IPS-18a (cell line): ENCODE results near the gene WDSUB1.
A peak's percentile ranks its signal among the peaks of the same experiment; 100 is the strongest.

Source experiments
- H3K27ac ChIP-seq: one replicate; pipeline ENCODE4 v1.5.1; 2013; ENCODE audit warnings: low read length
- H3K27me3 ChIP-seq: one replicate; pipeline ENCODE4 v1.6.1; 2013; ENCODE audit warnings: mild to moderate bottlenecking, low read length; ENCODE audit not compliant: control insufficient read depth, insufficient read depth
- H3K36me3 ChIP-seq: one replicate; pipeline ENCODE4 v1.6.1; 2013; ENCODE audit warnings: low read depth, low read length; ENCODE audit not compliant: control insufficient read depth
- H3K4me1 ChIP-seq: one replicate; pipeline ENCODE4 v1.6.1; 2013; ENCODE audit warnings: low read depth, low read length; ENCODE audit not compliant: control insufficient read depth
- H3K4me3 ChIP-seq: one replicate; pipeline ENCODE4 v1.5.1; 2013; ENCODE audit warnings: low read length
- H3K9ac ChIP-seq: one replicate; pipeline ENCODE4 v1.6.1; 2013; ENCODE audit warnings: mild to moderate bottlenecking, low read length, moderate library complexity
- H3K9me3 ChIP-seq: one replicate; pipeline ENCODE4 v1.6.1; 2013; ENCODE audit warnings: low read depth, low read length; ENCODE audit not compliant: control insufficient read depth

The WDSUB1 gene

DNA sequence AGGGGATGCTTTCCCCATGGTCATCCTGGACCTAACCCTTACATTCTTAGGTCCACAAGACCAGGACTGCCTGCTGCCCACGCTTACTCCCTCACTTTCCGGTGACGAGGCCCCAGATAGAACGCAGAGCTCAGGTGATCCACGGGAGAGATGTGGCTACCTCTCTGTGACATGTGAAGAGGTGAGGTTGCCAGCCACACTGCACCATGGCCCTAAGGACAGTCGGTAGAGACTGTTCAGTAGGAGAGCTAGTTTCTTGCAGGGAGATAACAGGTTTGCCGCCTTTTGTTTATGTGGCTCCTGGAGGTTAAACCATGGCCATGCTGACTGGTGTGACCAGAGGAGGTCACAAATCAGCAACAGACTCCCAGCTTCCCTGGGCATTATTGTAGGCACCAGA is 71.4 kb downstream of the WDSUB1 start:
- Histone ChIP-seq H3K9me3 (no peaks in the 10 kb centered on the region), H3K4me1 (peaks cover 12% of the 10 kb centered on the region), H3K9ac (no peak overlapping the region), H3K27me3 (peaks cover 53% of the 10 kb centered on the region), H3K27ac (no peak overlapping the region), H3K36me3 (no peaks in the 10 kb centered on the region), H3K4me3 (no peak overlapping the region)

DNA sequence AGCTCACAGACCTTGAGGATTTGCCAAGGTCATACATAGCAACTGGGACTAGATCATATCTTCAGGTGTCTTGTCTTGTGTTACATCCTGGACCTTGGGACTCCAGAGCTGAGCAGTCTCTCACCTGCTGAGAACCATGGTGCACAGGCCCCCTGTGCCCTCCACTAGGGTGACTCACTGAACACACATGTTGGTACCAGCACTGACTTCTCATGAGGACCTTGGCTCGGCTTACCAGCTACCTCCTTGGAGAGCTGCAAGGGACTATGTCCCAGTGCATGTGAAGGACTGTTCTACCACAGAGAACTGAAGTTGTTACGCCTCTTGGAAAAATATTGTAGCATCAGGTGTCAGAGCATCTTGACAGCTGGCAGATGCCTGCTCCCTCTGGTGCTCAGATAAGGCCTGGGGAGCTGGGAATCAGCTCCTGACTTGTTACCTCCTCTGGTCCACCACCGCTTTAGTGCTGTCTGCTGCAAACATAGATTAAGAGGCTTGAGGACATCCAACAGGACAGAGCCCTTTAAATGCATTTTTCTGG is 72.1 kb downstream of the WDSUB1 start:
- no peak overlapping the region for H3K9ac ChIP-seq
- H3K4me3 ChIP-seq = no peak overlapping the region
- H3K36me3 ChIP-seq = no peaks in the 10 kb centered on the region
- H3K27me3 ChIP-seq = peaks cover 60% of the 10 kb centered on the region
- no peak overlapping the region for H3K27ac ChIP-seq
- H3K9me3 ChIP-seq = no peaks in the 10 kb centered on the region
- H3K4me1 ChIP-seq = peaks cover 12% of the 10 kb centered on the region

DNA sequence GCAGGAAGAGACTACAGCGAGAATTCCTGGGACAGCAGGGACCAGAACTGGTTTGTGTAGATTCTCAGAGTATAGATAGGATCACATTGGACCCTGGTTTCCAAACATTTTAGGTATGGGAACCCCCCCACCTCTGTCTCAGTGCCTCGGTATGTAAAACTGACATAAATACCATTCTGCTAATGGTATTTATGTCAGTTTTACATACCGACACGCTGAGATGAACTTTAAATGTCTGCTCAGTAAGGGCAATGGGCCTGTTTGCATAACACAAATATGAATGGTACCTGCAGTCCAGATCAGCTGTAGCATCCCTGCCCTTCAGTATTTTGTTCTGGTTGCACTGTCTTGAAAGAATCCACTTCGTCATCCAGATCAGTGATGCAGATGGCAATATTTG is 73.2 kb downstream of the WDSUB1 start:
- Histone ChIP-seq H3K36me3 (no peaks in the 10 kb centered on the region), H3K4me3 (no peak overlapping the region), H3K27ac (no peak overlapping the region), H3K4me1 (peaks cover 12% of the 10 kb centered on the region), H3K9ac (no peak overlapping the region), H3K27me3 (peaks cover 71% of the 10 kb centered on the region), H3K9me3 (no peaks in the 10 kb centered on the region)

DNA sequence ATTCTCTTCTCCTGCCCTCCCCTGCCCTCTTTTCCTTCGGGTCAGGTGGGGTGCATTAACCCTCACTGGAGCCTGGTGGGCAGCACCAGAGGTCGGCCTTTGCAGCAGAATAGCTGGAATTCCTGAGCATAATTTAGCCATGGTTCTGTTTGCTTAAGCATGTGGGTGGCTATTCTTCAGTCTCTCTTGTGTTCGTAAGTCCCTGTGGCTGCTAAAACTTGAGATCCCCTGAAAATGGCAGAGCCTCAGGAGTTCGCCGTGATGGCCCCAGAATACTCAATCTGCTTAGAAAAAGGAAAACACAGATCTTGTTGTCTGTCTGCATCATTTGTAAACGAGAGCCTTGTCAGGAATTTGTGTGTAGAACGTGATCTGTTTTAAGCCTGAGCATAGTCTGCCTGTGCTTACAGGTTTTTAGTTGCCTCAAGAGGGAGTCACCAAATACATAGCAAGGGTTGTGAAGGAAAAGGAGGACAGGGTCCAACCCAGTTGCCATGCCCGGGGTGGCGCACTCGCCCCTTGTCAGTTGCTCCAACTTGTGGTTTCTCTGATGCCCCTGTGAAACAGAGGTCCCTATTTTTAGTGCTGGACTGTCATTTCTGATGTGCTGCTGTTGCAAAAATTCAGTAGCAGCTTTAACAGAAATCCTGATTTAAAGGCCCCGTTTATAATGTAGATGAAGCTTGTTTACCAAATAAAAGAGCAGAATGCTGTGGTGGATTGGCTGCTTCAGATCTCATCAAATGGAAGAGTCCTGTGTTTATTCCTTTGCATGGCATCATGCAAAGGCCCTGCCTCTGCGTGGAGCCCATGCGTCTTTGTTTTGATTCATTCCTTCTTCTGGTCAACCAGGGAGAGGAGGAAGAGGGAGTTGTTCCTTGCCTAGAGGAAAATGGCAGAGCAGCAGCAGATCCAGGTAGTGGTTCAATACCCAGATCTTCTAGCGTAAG is 74.8 kb downstream of the WDSUB1 start:
- Histone ChIP-seq H3K36me3 (no peaks in the 10 kb centered on the region), H3K9me3 (no peaks in the 10 kb centered on the region), H3K4me1 (peaks cover 12% of the 10 kb centered on the region), H3K4me3 (peak overlapping the region; percentile 9), H3K9ac (no peak overlapping the region), H3K27ac (no peak overlapping the region), H3K27me3 (peaks cover 73% of the 10 kb centered on the region)

DNA sequence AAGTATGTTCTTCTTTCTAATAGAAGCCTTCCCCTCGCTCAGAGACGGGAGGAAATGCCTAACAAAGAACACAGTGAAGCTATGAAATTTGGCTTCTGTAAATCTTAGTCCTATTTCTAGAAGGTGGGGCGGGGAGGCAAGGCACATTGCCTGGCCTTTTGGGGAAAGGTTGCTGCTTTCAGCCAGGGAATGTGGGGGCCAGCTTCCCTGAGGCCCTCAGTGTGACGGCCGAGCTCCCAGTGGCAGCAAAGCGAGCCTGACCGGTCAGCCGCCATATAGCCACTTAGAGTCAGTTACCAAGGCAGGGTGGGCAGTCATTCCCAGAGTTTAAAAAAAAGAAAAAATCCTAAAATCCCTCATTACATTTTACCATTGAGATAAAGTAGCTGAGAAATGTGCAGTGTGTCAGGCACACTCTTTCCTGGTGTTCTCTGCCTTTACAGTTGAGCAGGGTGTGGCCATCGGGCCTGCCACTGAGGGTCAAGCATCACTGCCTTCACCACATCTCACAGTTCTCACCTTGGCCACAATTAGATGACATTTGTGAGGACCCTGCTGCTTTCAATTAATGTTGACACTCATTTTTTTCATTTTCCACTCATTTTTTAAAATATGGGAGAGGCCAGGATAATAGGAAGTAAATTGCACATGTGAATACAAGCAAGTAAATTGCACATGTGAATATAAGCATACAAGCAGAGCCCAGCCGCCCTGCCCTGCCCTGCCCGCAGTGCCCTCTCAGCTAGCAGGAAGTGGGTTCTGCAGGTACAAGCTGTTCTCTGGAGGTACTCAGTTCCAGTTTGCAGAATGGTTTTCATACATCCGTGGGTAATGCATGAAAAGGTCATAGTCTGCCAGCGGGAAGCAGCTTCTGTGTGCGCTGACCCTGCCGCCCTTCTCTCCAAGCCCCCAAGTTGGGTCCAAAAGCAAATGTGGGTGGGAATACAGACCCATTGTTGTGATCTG is 76.9 kb downstream of the WDSUB1 start:
- Histone ChIP-seq H3K9ac (no peak overlapping the region), H3K4me3 (no peak overlapping the region), H3K36me3 (no peaks in the 10 kb centered on the region), H3K27me3 (peaks cover 57% of the 10 kb centered on the region), H3K4me1 (peaks cover 12% of the 10 kb centered on the region), H3K27ac (no peak overlapping the region), H3K9me3 (no peaks in the 10 kb centered on the region)

DNA sequence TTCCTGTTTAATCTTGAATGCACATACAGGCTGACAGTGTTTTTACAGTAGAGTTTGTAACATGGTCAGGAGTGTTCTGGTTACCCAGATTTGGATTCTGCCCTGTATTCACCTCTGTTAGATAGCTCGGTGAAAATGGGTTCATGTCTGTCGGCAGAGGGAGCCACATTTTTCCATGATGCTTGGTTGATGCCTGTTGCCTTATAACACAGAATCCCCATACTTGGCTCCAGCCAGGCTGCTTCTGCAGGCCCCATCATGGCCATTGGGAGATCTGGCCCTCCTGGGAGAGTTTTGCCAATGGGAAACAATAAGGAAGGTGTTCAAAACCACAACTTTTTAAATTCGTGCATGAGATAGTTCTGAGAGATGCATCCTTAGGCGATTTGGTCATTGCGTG is 78.1 kb downstream of the WDSUB1 start:
- Histone ChIP-seq H3K4me3 (no peak overlapping the region), H3K27ac (no peak overlapping the region), H3K9ac (no peak overlapping the region), H3K4me1 (peaks cover 12% of the 10 kb centered on the region), H3K27me3 (peaks cover 45% of the 10 kb centered on the region), H3K36me3 (no peaks in the 10 kb centered on the region), H3K9me3 (no peaks in the 10 kb centered on the region)

DNA sequence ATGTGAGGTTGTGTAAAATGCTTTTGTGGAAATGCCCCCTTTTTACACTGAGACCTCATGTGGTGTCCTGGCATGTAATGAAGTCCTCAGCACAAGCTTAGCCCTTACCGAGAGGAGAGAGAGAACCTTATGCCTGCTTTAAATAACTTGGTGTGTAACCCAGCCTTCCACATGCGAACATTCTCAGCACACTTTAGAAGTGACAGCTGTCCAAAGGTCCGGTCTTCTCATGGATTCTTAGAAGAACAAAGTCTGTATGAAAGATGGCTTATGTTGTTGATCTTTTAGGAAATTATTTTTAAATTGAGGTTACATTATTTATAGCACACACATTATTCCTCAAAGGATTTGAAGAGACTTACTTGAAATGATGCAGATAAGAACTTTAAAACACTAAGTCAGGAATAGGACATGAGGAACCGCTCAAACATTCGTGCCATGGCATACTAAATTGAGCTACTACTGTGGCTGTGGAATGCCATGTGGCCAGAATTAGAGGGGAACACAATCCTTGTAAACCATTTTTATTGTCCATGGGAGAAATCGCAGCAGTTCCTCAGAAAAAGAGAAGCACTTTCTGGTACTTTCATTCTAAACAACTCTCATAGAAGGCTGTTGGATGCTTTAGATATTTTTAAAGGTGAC is 79.6 kb downstream of the WDSUB1 start:
- Histone ChIP-seq H3K4me1 (peaks cover 4% of the 10 kb centered on the region), H3K27me3 (peaks cover 31% of the 10 kb centered on the region), H3K9me3 (no peaks in the 10 kb centered on the region), H3K4me3 (no peak overlapping the region), H3K36me3 (no peaks in the 10 kb centered on the region), H3K9ac (no peak overlapping the region), H3K27ac (no peak overlapping the region)

DNA sequence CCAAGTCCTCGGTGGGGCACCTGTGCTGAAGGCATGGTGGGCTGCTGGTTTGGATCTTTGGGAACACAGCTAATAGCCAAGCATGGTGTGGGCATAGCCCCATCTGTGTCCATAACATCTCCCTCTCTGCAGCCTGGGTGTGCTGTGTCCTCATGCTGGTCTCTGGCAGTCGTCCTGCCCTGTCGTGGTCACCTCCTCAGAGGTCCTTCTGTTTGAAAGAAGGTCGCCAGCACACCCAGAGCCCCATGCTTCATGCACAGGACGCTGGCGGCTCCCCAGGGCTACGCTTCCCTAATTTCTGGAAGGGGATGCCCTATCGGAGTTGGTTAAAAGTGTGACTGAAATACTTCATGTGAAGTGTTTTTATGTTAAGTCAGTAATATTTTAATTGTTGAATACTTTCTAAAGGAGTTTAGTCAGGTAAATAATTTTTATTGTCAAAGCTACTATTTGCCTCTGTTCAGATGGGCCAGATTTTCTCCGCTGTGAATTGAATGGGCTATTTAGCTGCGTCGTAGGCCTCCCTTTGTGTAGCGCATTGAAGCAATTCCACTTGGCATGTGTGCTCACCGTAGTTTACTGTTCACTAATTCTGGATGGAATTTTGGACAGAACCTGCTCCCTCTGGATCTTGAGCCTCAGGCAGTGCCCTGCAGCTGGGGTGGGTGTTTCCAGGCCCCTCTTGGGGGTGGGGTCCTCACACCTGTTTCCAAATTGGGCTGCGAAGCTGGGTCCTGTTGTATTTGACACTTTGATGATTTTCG is 81.9 kb downstream of the WDSUB1 start:
- Histone ChIP-seq H3K27me3 (peaks cover 15% of the 10 kb centered on the region), H3K27ac (no peak overlapping the region), H3K4me1 (no peaks in the 10 kb centered on the region), H3K4me3 (no peak overlapping the region), H3K36me3 (no peaks in the 10 kb centered on the region), H3K9ac (no peak overlapping the region), H3K9me3 (no peaks in the 10 kb centered on the region)

DNA sequence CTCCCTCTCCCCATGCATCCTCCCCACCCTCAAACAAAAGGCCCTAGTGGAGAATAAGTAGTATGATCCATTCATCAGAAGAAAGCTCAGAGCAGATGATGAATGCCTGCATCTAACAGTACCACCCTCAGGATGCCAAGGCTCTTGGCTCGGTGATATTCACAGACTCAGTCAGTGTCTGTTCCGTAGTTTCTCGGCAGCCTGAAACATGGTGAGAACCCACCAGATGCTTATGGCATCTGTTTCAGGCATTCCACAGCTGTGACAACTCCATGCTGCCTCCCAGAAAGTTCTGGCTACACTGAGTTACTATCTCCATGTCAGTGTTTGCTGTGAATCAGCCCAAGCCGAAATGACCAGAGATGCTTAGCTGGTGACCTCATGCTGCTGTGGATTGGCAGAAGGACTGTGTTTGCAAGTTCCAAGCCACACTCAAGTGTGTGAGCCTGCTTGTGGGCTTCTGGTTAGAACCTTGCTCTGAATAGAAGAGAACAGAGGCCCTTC is 83.9 kb downstream of the WDSUB1 start:
- no peak overlapping the region for H3K4me3 ChIP-seq
- no peaks in the 10 kb centered on the region for H3K9me3 ChIP-seq
- no peaks in the 10 kb centered on the region for H3K27me3 ChIP-seq
- H3K4me1 ChIP-seq = no peaks in the 10 kb centered on the region
- H3K9ac ChIP-seq = no peak overlapping the region
- H3K36me3 ChIP-seq = no peaks in the 10 kb centered on the region
- H3K27ac ChIP-seq = no peak overlapping the region

DNA sequence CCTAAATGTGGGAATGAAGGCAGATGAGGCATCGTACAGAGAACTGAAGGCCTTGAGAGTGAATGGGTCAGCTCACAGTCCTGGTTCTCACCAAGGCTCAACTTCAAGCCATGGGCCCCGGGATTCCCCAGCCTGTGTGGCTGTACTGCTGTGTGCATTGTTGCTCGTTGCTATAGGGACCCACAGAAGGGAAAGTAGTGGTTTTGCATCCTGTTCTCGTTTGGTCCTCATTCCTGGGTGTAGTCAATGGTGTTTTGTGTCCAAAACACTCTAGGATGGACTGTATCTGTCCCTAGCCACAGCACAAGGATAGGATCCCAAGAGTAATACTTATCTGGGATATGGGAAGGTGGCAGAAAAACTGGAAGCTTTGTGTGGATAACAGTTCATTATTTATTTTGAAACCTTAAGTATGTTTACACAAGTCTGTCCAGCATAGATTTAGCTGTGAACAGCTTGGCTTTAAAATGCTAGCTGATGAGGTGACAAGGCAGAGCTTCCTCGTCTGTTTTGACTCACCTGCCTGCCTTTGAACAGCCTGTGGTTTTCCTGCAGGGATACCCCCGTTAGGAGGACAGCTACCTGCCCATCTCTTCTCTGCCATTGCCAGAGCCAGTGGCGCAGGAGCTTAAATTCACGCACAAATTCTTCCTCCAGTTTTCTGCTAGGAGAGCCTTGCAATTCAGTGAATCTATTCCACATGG is 85.0 kb downstream of the WDSUB1 start:
- Histone ChIP-seq H3K4me3 (no peak overlapping the region), H3K36me3 (no peaks in the 10 kb centered on the region), H3K9ac (no peak overlapping the region), H3K27ac (no peak overlapping the region), H3K9me3 (no peaks in the 10 kb centered on the region), H3K4me1 (no peaks in the 10 kb centered on the region), H3K27me3 (no peaks in the 10 kb centered on the region)
